Liver (tissue), 3 donors: ENCODE data around the gene CDH1.

Experiments
- EGR1 ChIP-seq, 2 donors: IDR thresholded peaks; 2 replicates each; pipeline ENCODE4 v1.6.1; 2016 to 2018; ENCODE audit warnings: antibody characterized with exemption in 2 of 2, low read depth in 2 of 2
- FOXA1 ChIP-seq: IDR thresholded peaks from 2 replicates; pipeline ENCODE4 v1.6.1; 2016; ENCODE audit warnings: antibody characterized with exemption
- GABPA ChIP-seq, 2 donors: IDR thresholded peaks in 1 of 2; conservative IDR thresholded peaks in 1 of 2; 2 replicates each; pipeline ENCODE4 v1.6.1; 2016; ENCODE audit warnings: antibody characterized with exemption in 2 of 2, mild to moderate bottlenecking in 1 of 2, moderate library complexity in 1 of 2
- JUND ChIP-seq, 2 donors: IDR thresholded peaks; 2 replicates each; pipeline ENCODE4 v1.6.1; 2016; ENCODE audit warnings: antibody characterized with exemption in 2 of 2
- RAD21 ChIP-seq, 2 donors: IDR thresholded peaks; 2 replicates each; pipeline ENCODE4 v1.6.1; 2016; ENCODE audit warnings: antibody characterized with exemption in 2 of 2, mild to moderate bottlenecking in 2 of 2
- REST ChIP-seq: IDR thresholded peaks from 2 replicates; pipeline ENCODE4 v1.6.1; 2016; ENCODE audit warnings: antibody characterized with exemption, mild to moderate bottlenecking
- RXRA ChIP-seq, 2 donors: IDR thresholded peaks; 2 replicates each; pipeline ENCODE4 v1.6.1; 2017 to 2018; ENCODE audit warnings: antibody characterized with exemption in 2 of 2, mild to moderate bottlenecking in 1 of 2
- TF ChIP-seq, protein P1 (sequence below): fragments of 150-350 bp; IDR thresholded peaks from 2 replicates; pipeline ENCODE4 v1.5.1; 2017; ENCODE audit warnings: improper control_type of control experiment, low read depth, low read length; ENCODE audit not compliant: missing input control
- donor health status: healthy.
- donor health status: healthy.

- TF ChIP-seq, protein P1, sequence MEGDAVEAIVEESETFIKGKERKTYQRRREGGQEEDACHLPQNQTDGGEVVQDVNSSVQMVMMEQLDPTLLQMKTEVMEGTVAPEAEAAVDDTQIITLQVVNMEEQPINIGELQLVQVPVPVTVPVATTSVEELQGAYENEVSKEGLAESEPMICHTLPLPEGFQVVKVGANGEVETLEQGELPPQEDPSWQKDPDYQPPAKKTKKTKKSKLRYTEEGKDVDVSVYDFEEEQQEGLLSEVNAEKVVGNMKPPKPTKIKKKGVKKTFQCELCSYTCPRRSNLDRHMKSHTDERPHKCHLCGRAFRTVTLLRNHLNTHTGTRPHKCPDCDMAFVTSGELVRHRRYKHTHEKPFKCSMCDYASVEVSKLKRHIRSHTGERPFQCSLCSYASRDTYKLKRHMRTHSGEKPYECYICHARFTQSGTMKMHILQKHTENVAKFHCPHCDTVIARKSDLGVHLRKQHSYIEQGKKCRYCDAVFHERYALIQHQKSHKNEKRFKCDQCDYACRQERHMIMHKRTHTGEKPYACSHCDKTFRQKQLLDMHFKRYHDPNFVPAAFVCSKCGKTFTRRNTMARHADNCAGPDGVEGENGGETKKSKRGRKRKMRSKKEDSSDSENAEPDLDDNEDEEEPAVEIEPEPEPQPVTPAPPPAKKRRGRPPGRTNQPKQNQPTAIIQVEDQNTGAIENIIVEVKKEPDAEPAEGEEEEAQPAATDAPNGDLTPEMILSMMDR: no peak
- TF ChIP-seq RXRA (IDR thresholded peaks at IDR 0.05) (no peak), EGR1 (IDR thresholded peaks at IDR 0.05; ENCODE audit: low read depth in 2 of 2) (no peak), JUND (IDR thresholded peaks at IDR 0.05) (no peak), REST (no peak), RAD21 (IDR thresholded peaks at IDR 0.05) (no peak), FOXA1 (no peak), GABPA (IDR thresholded peaks at IDR 0.05 in 1 of 2, conservative IDR thresholded peaks at IDR 0.05 in 1 of 2) (no peak)
Measured at GRCh38 chr16:68768771-68769170, 31.7 kb downstream of the CDH1 start.
